CD4-positive, alpha-beta T cell (primary cell): ENCODE results near the gene PCBP4. TPM values are rescaled to one million over a fixed set of nuclear protein-coding genes. Genes with fewer than 3 reads are reported as not detected.

ENCODE experiments used
- ATAC-seq: fragments of 200-7000 bp; cut with Tn5 transposase; one replicate; pipeline ENCODE4 v1.10.0; 2022; ENCODE audit warnings: mild to moderate bottlenecking; ENCODE audit not compliant: poor library complexity
- CTCF ChIA-PET: fragments of 350-600 bp; sonication (Branson Sonifier 250); formaldehyde crosslinking; loops from one replicate; lab custom pipeline; 2021; ENCODE audit warnings: antibody characterized with exemption, inconsistent platforms; lab: Charles Lee
- POLR2A ChIA-PET: fragments of 350-600 bp; sonication (Branson Sonifier 250); formaldehyde crosslinking; loops from one replicate; lab custom pipeline; 2021; ENCODE audit warnings: antibody characterized with exemption, inconsistent platforms; lab: Charles Lee
- DNase-seq, 14 experiments: peaks; one replicate each; pipeline ENCODE4 v3.0.0-alpha.2; 2013 to 2020; ENCODE audit warnings: mixed read lengths in 2 of 14
- H3K27ac ChIP-seq, 2 donors: one replicate each; pipeline versions ENCODE4 v1.5.1 to v1.7.0; 2013; ENCODE audit warnings: low read length in 2 of 2, low read depth in 1 of 2, mild to moderate bottlenecking in 1 of 2
- H3K27me3 ChIP-seq, 2 experiments: 1 replicate in 1 of 2; 2 replicates in 1 of 2; pipeline versions ENCODE4 v1.6.1 to v1.7.0; 2013; ENCODE audit warnings: low read length in 2 of 2, control low read depth in 1 of 2, mild to moderate bottlenecking in 1 of 2, moderate library complexity in 1 of 2; ENCODE audit not compliant: insufficient read depth in 2 of 2, control insufficient read depth in 1 of 2
- H3K36me3 ChIP-seq: one replicate; pipeline ENCODE4 v1.6.1; 2013; ENCODE audit warnings: low read length, control low read depth; ENCODE audit not compliant: insufficient read depth
- H3K4me1 ChIP-seq: one replicate; pipeline ENCODE4 v1.6.1; 2013; ENCODE audit warnings: low read length, control low read depth; ENCODE audit not compliant: insufficient read depth
- H3K4me3 ChIP-seq: one replicate; pipeline ENCODE4 v1.5.1; 2013; ENCODE audit warnings: mild to moderate bottlenecking, low read length, moderate library complexity
- H3K9me3 ChIP-seq, 2 experiments: 1 replicate in 1 of 2; 2 replicates in 1 of 2; pipeline versions ENCODE4 v1.6.1 to v1.7.0; 2013; ENCODE audit warnings: low read length in 2 of 2, mild to moderate bottlenecking in 2 of 2, control low read depth in 1 of 2, moderate library complexity in 1 of 2; ENCODE audit not compliant: control insufficient read depth in 1 of 2, insufficient read depth in 1 of 2
- H3K27ac Mint-ChIP-seq: one replicate; pipeline ENCODE4 v1.8.0; 2020; ENCODE audit warnings: mixed read lengths
- H3K27me3 Mint-ChIP-seq: one replicate; pipeline ENCODE4 v1.8.0; 2021; ENCODE audit warnings: mixed read lengths
- H3K36me3 Mint-ChIP-seq: one replicate; pipeline ENCODE4 v1.8.0; 2021; ENCODE audit warnings: low read depth, mixed read lengths
- H3K4me1 Mint-ChIP-seq: one replicate; pipeline ENCODE4 v1.8.0; 2021; ENCODE audit warnings: low read depth, mixed read lengths
- H3K4me3 Mint-ChIP-seq: one replicate; pipeline ENCODE4 v1.8.0; 2020; ENCODE audit warnings: mild to moderate bottlenecking, mixed read lengths
- H3K9me3 Mint-ChIP-seq: one replicate; pipeline ENCODE4 v1.8.0; 2020; ENCODE audit warnings: mixed read lengths
- CTCF ChIP-seq: fragments of 200-600 bp; IDR thresholded peaks from one replicate; pipeline ENCODE4 v1.8.0; 2022; ENCODE audit warnings: antibody characterized with exemption, mild to moderate bottlenecking
- intact Hi-C, 2 experiments: fragments of 100-400 bp; cut with DNase I in 1 of 2; cut with micrococcal nuclease in 1 of 2; formaldehyde crosslinking; loops; one replicate each; pipeline versions ENCODE4 v1.15.1 to v1.9.0; 2023 to 2025; cut with DNase I, micrococcal nuclease
- total RNA-seq, 174 experiments: library from RNA in 2 of 174; stranded (reverse) in 2 of 174; gene quantifications; one replicate each; pipeline ENCODE4 v1.2.3 and lab custom pipeline; 2021 to 2026

PCBP4 gene
- total RNA-seq, 2 experiments from 2014 or later, result 14.7 to 16.8 TPM

DNA sequence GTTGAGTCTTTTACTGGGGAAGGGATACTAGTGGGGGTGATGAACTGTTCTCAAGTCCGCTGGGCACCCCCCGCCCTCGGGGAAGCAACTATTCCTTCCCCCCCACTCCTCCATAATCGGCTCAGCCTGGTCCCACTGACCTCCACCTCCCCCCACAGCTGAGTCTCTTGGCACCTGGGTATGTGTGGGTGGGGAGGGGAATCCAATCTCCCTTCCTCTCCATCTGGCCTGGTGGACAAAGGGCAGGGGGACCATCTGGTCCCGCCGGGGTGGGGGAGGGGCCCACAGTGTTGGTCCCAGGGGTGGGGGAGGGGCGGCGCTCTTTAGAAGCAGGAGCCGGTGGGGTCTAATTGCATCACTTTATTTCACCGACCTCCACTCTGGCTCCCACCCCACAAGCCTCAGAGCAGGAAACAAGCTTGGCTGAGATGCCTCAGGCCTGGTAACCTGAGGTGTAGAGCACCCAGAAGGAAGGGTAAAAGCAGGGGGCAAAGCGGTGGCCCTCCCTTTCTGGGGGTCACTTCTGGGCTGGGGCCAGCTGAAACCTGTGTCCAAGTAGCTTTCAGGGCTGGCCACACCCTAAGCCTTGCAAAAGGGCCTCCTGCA, 1.0 kb upstream of the PCBP4 start:
- Mint-ChIP-seq H3K27ac (peak overlapping the region; percentile 26), H3K27me3 (no peaks in the 10 kb centered on the region), H3K4me3 (peak overlapping the region; percentile 91), H3K9me3 (no peaks in the 10 kb centered on the region), H3K36me3 (no peaks in the 10 kb centered on the region), H3K4me1 (peaks cover 40% of the 10 kb centered on the region)
- ChIA-PET CTCF (interaction anchor here (0.8 kb wide), 1 partner anchor 88 kb away, joined by 3 read pairs; no protein-coding TSS in a partner anchor), POLR2A (interaction anchor here (0.9 to 4.2 kb wide), 4 partner anchors 9 to 28 kb away, joined by 3 to 24 read pairs (median 9); partner anchors contain the start of genes ACY1, PARP3, RPL29 and RRP9)
- peak overlapping the region; percentile 38 to 44 for H3K27ac ChIP-seq
- H3K4me3 ChIP-seq, result peak overlapping the region; percentile 55
- peaks cover 40% of the 10 kb centered on the region for H3K4me1 ChIP-seq
- intact Hi-C loops, result no loop called here
- ATAC-seq (no peak), DNase-seq (no peak)
- no peak for TF ChIP-seq CTCF
- peaks cover 0 to 2% of the 10 kb centered on the region in 2 experiments for H3K27me3 ChIP-seq
- H3K36me3 ChIP-seq, result no peaks in the 10 kb centered on the region
- no peaks in the 10 kb centered on the region for H3K9me3 ChIP-seq

DNA sequence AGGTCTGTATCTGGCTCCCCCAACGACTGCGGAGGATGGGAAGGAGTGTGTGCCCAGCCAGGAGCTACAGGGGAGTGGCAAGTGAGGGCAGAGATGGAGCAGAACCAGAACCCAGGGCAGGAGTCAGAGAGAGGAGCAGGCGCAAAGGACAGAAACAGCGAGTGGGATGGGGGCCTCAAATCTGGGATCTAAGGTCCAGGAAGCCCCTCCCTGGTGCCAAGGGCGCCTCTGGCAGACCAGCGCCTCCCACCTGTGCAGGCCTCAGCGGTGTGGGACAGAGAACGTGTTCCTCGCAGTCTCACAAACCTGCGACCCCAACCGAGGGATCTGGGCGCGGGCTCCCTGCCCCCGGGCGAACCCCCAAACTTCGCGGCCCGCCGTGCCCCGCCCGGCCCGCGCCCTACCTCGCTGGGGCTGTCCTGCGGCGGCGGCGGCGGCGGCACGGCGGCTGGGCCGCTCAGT, 301 bp downstream of the PCBP4 start:
- DNase-seq (peak in 1 of 14 experiments; percentile 27), ATAC-seq (peak; percentile 56)
- Mint-ChIP-seq H3K4me3 (peak overlapping the region; percentile 87), H3K27me3 (no peaks in the 10 kb centered on the region), H3K9me3 (no peaks in the 10 kb centered on the region), H3K4me1 (peaks cover 40% of the 10 kb centered on the region), H3K27ac (peak overlapping the region; percentile 62), H3K36me3 (no peaks in the 10 kb centered on the region)
- Histone ChIP-seq H3K27me3 (peaks cover 0 to 2% of the 10 kb centered on the region in 2 experiments), H3K4me3 (peak overlapping the region; percentile 65), H3K4me1 (peaks cover 29% of the 10 kb centered on the region), H3K9me3 (no peaks in the 10 kb centered on the region), H3K36me3 (no peaks in the 10 kb centered on the region), H3K27ac (no peak overlapping the region)
- intact Hi-C loops, result no loop called here
- CTCF ChIA-PET, result interaction anchor here (1.0 kb wide), 1 partner anchor 16 kb away, joined by 3 read pairs; no protein-coding TSS in a partner anchor
- TF ChIP-seq CTCF, result no peak
- POLR2A ChIA-PET, result interaction anchor here (1.5 to 4.2 kb wide), 4 partner anchors 10 to 188 kb away, joined by 3 to 24 read pairs (median 9); partner anchors contain the start of genes ACY1, PARP3, POC1A and RRP9

- ATAC-seq, result no peak
Observed at GRCh38 chr3:51966486-51966885, 768 bp downstream of the PCBP4 start.

More at GRCh38 chr3:51966486-51966885, 768 bp downstream of the PCBP4 start:
- H3K36me3 Mint-ChIP-seq, result no peaks in the 10 kb centered on the region
- POLR2A ChIA-PET, result interaction anchor here (1.6 to 4.2 kb wide), 3 partner anchors 16 to 188 kb away, joined by 5 to 24 read pairs (median 13); partner anchors contain the start of genes ACY1, PARP3, POC1A and RRP9
- no peak for TF ChIP-seq CTCF
- no peaks in the 10 kb centered on the region for H3K36me3 ChIP-seq
- H3K4me3 Mint-ChIP-seq, result peak overlapping the region; percentile 87
- H3K4me1 ChIP-seq, result peaks cover 26% of the 10 kb centered on the region
- peak overlapping the region; percentile 65 for H3K4me3 ChIP-seq
- H3K27me3 Mint-ChIP-seq, result no peaks in the 10 kb centered on the region
- no peak for DNase-seq
- no peak overlapping the region for H3K27ac ChIP-seq
- intact Hi-C loops, result no loop called here
- CTCF ChIA-PET, result interaction anchor here (1.0 kb wide), 1 partner anchor 16 kb away, joined by 3 read pairs; no protein-coding TSS in a partner anchor
- no peaks in the 10 kb centered on the region for H3K9me3 ChIP-seq
- no peaks in the 10 kb centered on the region for H3K9me3 Mint-ChIP-seq
- H3K27me3 ChIP-seq, result peaks cover 0 to 2% of the 10 kb centered on the region in 2 experiments
- H3K27ac Mint-ChIP-seq, result peak overlapping the region; percentile 62
- H3K4me1 Mint-ChIP-seq, result peaks cover 40% of the 10 kb centered on the region
